ENCODE data around the gene PDXDC1.
"Not testable (repeated sequence)": the region's sequence is repeated elsewhere in the genome, so short reads cannot be mapped to it uniquely, and the experiment has no call there.

PDXDC1 gene

DNA sequence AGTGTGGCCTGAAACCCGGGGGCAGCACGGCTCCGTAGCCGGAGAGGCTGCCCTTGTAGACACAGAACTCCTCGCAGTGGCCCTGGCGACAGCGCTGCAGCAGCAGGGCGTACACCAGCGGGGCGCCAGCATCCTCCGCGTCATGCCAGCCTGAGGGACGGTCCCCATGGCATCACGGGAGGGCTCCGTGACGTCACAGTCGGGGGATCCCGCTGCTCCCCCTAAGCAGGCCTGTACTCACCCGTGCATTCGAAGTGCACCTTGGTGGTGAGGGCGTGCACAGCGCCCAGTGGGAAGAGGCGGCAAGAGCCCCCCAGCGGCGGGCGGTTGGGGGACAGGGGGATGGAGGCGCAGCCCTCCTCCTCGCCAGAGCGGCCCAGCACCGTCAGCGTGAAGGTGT is 158.7 kb downstream of the PDXDC1 start:
- DNase-seq (ENCODE audit: low read depth in 2 of 2), result not testable (repeated sequence)

DNA sequence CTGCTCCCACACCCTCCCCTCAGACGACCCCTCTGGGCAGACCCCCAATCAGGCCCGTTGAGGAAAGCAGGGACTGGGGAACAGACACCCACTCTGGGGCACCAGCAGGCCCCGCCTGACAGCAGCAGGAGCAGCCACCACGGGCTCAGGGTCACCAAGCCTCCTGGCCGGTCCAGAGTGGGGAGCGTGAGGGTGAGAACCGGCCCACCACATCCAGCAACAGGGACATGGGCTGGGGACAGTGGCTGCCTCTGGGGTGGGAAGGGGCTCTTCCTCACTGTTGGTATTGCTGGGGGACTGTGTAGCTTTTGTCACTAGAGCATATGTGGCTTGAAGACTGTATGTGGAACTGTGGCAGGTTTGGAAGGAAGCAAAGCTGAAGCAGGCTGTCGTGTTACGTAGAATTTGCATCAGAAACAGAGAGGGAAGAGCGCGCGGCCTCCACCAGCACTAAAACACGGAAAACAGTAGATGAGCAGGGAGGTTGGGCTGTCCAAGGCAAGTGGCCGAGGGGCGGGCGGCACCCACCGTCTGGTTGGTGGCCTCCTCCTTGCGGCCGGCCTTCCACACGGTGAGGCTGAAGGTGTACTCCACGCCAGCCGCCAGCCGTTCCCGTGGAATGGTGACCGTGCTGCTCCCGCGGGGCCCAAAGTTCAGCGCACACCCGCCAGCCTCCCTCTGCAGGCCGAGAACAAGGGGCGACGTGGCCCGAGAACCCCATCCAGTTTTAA is 160.1 kb downstream of the PDXDC1 start:
- not testable (repeated sequence) for DNase-seq (ENCODE audit: low read depth in 2 of 2)

DNA sequence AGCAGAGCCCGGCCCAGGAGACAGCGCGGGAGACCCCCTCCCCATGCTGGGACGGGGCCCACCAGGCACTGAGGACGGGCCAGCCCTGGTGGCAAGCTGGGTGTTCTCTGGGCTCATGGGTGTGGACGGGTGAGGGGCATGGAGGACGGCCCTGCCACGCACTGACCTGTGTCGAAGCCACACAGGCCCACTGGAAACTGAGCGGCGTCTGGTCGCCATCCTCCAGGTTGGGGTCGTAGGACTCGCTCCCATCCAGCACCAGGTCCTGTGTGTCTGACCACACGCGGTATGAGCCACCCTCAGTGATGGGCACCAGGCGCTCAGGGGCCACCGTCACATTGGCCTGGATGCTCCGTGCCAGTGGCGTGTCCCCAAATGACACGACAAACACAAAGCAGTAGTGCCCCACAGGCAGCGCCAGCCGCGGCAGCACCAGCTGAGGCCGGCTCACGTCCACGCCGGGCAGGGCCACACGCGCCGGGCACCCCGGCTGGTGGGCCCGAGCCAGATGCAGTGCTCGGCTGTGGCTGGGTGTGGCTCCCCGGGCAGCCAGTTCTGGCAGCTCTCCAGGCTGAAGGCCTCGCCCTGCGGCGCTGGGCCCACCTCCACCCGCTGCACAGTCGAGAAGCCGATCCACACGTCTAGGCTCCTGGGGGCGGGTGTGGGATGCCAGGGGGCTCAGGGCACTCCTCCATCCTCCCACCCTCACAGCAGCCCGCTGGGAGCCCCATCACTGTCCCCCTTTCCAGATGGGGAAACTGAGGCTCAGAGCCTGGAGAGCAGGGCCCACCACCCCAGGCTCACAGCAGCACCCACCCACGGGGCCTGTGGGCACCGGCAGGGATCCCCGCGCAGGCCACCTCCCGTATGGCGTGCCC is 160.9 kb downstream of the PDXDC1 start:
- DNase-seq (ENCODE audit: low read depth in 2 of 2), result not testable (repeated sequence)

DNA sequence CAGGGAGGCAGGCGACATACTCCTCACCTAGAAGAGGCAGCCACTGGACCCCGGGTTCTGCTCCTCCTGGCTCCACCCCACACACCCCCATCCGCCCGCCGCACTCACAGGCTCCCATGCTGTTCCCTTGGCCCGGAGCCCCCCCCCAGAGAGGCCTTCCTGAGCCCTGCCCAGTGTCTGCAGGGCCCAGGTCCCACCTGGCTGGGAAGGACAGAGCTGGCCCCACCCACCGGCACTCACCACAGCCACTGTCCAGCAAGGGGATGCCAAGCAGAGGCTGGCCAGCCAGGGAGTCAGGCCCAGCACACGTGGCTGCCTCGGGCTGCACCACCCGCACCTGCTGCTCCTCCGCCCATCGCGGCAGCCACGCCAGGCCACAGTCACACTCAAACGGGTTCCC is 162.7 kb downstream of the PDXDC1 start:
- DNase-seq (ENCODE audit: low read depth in 2 of 2), result not testable (repeated sequence)

DNA sequence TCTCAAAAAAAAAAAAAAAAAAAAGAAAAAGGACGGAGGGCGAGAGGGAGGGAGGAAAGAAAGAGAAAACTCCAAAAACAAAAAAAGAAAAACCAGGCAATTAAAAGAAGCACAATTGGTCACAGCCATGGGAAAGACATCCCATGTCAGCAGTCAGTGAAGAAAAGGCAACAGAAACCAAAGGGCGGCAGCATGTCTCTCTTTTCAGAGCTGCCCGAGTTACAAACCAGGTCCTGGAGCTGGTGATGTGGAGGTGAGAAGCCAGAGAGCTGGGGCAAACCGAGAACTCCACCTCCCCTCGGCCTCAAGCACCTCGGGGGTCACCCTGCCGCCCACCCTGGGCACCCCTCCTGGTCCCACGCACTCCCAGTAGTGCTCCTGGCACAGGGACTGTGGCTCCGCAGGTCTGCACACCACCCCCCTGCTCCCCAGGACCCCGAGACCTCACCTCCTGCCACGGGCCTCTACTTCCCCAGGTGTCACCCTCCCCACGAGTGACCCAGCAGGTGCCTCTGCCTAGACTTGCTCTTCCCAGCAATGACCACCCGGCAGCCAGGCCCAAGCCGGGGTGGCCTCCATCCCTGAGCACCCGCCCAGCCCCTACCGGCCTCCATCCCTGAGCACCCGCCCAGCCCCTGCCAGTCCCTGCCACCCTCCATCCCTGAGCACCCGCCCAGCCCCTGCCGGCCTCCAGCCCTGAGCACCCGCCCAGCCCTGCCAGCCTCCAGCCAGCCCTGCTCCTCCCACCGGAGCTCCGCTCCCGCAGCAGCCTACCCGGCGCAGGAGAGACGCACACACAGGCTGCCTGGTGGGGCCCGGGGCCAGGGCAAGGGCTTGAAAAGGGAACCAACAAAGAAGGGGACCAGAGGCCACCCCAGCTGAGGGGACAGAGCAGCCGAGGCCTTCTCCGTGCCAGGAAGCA is 165.9 kb downstream of the PDXDC1 start:
- DNase-seq (ENCODE audit: low read depth in 2 of 2), result not testable (repeated sequence)

DNA sequence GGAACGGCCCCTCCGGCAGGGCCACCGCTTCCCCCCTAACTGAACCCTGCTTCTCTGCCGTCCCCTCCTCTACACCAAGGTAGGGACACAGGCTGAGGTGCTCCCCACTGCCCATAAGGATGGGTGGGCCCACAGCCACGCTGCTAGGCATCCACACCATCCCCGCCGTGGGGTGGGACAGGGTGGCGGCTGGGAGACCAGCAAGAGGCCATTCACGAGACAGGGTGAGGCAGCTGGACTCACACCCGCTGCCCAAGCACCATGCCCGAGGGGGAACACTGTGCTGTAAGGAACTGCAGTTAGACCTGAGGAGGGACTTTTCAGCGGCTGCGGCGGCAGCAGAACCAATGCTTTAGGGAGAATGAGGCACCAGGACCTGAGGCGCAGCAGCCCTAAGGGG is 166.8 kb downstream of the PDXDC1 start:
- no peak for DNase-seq (ENCODE audit: low read depth in 2 of 2)

DNA sequence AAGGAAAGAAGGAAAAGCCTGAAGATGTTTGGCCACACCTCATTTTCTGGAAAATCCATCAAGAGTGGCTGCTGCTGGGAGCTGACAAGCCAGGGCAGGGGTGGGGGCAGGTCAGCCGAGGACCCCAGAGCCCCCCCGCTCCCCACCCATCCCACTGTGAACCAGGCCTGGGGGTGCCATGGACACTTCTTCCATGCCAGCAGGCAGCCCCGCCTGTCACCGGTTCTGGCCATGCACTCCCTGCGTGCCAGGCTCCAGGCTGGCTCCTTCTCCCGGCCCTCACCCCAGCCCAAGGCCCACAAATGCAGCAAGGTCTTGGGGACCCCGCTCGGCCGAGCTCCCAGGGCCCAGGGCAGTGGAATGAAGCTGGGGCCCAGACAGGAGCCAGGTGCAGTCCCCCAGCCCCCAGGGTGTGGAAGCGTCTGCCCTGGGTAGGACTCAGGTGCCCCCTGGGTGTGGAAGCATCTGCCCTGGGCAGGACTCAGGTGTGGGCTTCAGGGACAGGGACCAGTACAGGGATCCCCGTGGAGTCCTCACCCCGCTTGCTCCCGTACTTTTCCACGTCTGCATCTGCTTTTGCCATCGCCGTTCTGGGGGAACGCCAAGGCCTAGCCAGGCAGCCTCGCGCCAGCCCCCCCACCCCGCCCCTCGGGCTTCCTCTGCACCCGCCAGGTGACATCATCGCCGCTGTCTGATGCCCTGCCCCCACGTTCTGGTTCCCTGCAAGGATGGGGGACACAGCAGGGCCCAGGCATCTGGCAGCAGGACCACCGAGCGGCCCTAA is 167.5 kb downstream of the PDXDC1 start:
- DNase-seq (ENCODE audit: low read depth in 2 of 2), result not testable (repeated sequence)

DNA sequence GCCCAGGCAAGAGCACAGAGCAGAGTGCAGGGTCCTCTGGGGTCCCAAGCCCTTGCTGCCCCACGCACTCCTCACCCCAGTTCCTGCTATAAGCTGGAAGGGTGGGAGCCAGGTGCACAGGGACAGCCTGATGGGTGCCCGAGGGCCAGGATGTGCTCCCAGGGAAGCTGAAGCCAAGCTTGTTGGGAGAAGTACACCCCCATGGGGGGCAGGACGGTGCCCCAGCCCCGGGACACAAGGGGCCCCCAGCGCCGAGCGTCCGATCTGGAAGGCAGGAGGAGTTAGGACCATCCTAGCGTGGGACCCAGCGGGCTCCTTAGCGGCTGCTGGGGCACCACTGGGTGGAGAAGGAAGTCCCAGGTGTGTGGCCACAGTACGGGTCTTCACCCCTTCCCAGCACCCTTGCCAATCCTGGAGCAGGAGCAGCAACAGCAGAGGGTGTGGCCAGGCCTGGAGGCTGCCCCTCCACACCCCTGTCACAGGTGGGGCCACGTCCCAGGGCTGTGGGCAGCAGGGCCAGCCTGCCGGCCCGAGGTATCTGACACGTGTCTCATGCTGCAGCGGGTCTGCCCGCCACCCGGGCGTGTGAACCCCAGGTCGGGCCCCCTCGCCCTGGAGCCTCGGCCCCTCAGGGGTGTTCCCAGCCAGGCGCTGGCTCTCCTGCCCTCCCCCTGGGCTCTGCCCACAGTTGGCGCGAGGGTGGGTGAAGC is 168.2 kb downstream of the PDXDC1 start:
- not testable (repeated sequence) for DNase-seq (ENCODE audit: low read depth in 2 of 2)

DNA sequence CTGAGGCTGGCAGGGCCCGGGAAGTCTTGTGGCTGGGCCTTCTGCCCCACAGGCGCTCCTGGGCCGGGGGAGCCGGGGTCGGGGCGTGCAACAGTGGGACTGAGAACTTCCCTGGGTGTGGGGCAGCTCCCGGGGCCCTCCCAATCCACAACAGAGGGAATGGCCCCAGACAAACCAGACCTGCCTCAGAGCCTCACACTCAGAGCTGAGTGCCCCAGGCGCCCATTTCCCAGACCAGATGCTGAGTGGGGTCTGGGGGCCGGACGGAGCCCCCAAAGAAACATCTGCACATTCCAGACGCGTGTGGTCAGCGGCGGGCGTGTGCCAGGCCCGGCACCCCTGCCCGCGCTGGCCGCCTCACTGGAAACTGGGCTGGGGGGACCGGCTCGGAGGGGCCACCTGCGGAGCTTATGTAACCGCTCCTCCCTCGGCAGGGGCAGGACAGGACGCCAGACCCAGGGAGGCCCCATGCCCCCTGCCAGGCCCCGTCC is 168.8 kb downstream of the PDXDC1 start:
- DNase-seq (ENCODE audit: low read depth in 2 of 2), result not testable (repeated sequence)

DNA sequence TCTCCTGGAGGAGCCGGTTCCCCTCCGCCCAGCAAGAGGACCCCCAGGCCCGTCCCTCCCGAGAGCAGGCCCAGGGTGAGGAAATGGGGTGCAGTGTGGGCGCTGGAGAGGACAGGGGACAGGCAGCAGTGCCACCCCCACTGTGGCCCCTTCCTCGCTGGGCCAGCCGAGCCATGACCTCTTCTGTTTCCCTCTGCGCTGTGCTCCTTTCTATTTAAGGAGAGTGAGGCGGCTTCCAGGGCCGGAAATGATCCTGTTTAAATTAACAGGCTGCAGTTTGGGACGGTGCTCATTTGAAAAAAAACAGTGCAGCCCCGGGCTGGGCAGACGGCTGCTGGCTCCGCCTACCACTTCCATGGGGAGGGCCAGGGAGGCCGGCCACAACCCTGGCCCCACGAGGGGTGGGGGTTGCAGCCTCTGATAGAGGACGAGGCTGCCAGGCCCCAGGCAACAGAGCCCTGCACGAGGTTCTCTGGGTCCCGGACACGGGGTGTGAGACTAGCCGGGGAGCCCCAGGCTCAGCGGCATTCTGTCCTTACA is 169.3 kb downstream of the PDXDC1 start:
- DNase-seq (ENCODE audit: low read depth in 2 of 2), result not testable (repeated sequence)

DNA sequence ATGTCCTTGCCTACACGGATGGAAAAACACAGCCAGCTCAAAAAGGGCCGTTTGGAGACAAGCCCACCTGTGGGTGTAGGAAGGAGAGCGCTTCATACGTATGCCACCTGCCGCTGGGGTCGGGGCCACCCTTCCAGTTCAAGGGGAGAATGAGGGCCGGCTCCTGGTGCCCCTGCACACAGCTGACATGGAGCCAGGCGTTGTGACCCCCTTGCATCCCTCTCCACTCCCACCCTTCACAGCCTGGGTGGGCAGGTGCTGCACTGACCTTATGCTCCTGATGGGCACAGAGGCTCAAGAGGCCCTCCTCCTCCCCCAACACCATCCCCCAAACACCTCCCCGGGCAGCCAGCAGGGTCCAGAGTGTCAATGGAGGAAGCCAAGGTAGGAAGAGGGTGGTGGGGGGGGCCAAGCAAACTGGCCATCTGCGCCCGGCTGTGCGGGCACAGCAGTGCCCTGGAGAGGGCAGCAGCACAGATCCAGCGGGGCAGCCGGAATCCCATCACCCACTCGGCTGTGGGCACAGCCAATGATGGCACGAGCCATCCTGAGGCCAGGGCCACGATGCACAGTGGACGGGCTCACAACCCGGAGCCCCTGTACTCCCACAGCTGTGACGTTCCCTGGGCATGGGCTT is 170.1 kb downstream of the PDXDC1 start:
- not testable (repeated sequence) for DNase-seq (ENCODE audit: low read depth in 2 of 2)

DNA sequence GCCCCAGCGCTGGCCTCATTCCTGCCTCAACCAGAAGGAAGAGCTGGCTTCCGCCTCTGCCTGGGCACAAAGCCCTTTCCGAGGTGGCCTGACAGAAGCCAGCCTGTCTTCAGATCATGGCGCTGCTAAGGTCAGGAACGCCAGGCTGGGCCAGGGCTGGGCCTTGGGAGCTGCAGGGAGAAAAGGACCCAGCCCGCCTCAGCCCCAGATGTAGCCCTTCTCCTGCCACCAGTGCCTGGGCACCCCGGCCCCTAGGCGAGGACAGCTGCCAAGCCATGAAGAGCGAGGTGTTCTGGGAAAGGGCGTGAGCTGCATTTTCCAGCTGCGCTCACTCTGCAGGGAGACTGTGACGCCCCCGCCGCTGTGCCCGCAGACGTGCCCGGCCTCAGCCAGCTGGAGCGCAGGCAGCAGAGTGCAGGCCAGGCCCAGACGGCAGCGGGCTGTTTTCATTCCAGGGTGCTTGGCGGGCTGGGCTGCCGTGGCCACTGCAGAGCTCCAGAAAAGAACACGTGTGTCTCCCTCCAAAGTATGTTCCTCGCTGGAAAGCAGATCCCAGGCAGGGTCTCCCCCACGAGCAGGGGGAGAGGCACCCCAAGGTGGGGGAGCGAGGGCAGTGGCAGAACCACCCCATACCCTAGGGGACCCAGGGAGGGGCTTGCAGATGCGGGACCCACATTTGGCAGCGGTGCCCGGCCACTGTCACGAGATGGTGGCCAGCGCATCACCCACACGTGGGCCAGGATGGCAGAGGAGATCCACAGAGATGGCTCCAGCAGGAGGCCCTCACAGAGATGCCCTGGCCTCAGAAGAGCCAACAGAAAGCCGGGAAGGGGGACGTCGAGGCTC is 170.8 kb downstream of the PDXDC1 start:
- not testable (repeated sequence) for DNase-seq (ENCODE audit: low read depth in 2 of 2)

DNA sequence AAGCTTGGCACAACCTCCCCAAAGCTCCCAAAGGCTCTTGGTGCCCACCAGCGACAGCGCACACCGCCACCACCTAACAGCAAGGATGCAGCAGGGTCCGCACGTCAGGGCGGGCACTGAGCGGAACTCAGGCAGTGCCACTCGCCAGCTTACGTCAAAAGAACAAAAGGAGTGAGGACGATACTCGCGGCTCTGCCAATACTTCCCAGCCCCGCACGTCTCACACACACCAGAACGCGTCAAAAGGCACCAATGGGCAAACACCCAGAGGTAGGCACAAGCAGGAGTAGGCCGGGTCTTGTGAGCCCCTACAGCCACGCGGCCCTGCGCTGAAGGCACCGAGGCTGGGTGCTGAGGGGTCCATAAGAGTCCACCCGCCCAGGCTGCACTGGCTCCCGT is 171.4 kb downstream of the PDXDC1 start:
- DNase-seq (ENCODE audit: low read depth in 2 of 2), result not testable (repeated sequence)

DNA sequence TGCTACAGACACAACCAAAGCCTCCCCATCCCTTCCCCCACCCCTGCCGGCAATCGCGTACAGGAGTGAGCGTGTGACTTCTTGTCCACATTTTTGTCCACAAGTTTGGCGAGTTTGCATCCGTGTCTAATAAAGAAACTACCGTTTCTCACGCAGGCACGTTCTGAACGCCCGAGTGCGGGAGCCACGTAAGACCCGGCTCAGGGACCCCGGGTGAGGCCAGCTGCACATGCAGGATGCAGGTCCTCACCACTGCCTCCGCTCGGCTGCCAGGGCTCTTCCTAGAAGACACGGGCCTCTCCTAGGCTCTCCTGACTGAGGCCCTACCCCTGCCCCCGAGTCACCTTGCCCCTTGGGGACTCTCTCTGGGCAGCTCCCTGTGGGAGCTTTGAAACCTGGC is 174.0 kb downstream of the PDXDC1 start:
- DNase-seq (ENCODE audit: low read depth in 2 of 2), result not testable (repeated sequence)

DNA sequence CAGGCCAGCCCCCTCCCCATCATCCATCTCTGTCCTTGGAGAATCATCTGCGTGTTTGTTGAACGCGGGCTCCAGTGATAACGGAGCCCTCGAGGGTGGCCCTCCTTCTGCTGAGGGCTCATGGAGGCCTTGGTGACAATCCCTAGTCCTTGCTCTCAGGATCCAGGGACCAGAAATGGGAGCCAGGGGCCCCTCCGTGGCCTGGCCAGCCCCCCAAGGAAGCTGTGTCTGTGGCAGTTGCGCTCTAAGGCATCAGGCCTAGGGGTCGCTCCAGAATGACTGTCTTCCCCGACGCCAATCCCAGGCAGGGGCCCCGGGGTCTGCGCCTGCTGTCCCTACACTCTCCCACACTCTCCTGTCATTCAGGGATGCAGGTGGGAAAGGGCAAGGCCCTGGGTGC is 174.4 kb downstream of the PDXDC1 start:
- DNase-seq (ENCODE audit: low read depth in 2 of 2), result not testable (repeated sequence)

DNA sequence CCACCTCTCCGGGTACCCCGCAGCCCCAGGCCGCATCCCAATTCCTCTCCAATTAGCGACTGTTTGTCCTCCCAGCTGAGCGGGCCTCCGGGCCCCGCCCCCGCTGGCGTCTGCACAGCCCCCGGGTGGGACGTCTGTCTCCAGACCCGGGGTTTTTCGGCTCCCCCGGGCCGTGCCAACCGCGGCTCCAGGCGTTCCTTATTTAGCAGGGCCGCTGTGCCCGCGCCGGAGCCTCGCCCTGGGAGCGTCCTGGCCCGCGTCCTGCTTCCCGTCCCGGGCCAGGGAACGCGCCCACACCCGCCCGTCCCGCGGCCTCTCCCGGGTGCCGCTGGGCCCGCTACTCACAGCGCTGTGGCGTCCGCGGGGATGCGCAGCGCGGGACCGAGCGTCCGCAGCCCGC is 179.2 kb downstream of the PDXDC1 start:
- not testable (repeated sequence) for DNase-seq (ENCODE audit: low read depth in 2 of 2)

DNA sequence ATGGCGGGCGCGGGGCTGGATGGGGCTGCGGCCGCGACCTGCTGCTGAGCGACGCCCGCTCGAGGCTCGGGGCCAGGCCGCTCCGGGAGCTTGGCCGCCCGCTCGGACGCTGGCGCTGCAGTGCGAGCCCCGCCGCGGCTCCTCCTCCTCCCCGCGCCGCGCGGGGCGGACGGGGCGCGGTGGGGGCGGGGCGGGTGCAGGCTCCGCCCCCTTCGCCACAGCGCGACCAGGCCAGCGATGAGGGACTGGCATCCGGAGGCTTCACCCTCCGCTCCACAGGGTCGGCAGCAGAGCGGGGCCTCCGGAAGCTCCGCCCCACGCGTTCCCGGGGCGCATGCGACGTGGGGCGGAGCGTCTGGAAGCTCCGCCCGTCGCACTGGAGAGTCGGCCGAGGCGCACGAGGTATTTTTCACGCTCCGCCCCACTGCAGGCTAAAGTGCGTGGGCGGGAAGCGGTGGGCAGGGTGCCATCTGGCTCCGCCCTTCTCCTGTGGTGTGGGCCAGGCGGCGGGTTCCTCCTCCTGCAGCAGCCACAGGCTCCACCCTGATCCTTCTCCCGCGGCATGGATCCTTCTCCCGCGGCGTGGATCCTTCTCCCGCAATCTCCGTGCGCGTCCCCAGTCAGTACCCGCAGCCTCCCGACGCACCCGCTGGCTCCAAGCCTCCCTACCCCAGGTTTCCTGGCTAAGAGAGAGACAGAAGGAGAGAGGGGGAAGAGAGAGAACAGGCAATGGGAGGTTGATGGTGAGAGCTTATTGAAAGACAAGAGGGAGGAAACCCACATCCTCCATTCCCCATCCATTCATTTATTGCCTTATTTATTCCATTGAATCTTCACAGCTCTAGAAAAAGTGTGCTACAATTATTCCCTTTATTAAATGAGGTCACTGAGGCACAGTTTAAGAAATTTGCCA is 180.1 kb downstream of the PDXDC1 start:
- peak; percentile 79 to 82 for DNase-seq (ENCODE audit: low read depth in 2 of 2)
